ENCODE measurements around the gene PPIF.

DNA sequence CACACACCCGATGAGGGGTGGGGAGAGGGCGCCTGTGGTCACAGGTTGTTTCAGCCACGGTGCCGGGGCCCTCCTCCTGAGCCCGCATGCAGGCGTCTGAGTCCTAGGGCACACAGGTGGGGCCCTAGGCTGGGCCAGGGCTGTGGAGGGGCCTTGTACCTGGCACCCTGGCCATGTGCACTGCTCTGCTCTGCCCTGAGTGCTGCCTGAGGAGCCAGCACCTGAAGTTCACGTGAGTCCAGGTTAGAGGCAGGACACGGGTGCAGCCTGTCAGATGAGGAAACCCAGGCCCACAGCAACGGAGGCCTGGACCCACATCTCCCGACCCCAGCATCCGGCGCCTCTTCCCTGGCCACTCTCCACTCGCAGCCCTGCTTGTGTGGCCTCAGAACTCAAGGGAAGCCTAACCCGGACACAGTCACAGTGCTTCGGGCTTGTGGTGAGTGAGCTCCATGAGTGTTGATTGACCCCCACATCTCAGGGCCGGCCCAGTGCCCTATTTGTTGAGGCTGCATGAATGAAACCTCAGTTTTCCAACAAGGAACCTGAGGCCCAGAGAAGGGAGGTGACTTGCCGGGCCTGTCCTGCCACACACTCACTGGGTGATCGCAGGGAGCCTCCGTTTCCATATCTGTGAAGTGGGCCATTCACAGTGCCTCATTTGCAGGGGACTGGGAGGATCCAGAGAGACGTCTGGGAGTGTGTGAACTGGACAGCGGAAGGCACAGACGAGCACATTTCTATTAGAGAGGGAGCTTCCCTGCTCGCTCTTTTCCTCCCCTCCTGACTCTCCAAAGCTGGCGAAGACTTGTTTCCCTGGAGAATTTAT lies 39.6 kb downstream of the PPIF start:
- TF ChIP-seq POLR2A (IDR thresholded peaks at IDR 0.05; ENCODE audit: low read length), result no peak
- TF ChIP-seq GATA1 (IDR thresholded peaks at IDR 0.05; ENCODE audit: low read depth, low read length), result no peak

Data from erythroblast (primary cell).